Measurements from ENCODE around the gene NKD2. TPM values are rescaled to one million over a fixed set of nuclear protein-coding genes. Genes with fewer than 3 reads are reported as not detected.

Gene NKD2
- polyA plus RNA-seq, 1 donor (not counting 4 experiments of a cell fraction or from before 2014, with no cell fraction given), result not detected

DNA sequence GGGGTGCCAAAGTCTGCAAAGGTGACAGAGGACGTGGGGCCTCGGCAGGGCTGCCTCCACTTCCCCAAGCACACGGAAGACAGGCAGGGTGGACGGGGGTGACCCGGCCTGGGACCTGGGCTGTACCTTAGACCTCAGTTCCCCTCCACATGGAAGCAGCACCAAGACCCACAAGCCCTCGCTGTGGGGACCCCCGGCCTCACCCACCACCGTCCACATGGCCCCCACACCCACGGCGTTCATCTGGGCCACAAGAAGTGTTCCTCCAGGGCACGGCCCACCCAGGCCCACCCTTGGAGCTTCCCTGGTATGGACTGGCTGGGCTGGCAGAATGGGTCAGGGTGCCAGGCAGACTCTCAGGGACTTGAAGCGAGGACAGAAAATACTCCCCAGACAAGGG is 45.8 kb upstream of the NKD2 start:
- H3K4me1 ChIP-seq (ENCODE audit: control insufficient read depth, extremely low read depth, insufficient read depth, low read length), result no peaks in the 10 kb centered on the region
- H3K36me3 ChIP-seq (ENCODE audit: control insufficient read depth in 2 of 2, extremely low read depth in 1 of 2, insufficient read depth in 2 of 2, low read length in 2 of 2), result no peaks in the 10 kb centered on the region
- DNase-seq (ENCODE audit: low read depth, low spot score) (no peak), FAIRE-seq (no peak)
- H4K20me1 ChIP-seq (ENCODE audit: control insufficient read depth, extremely low read depth, insufficient read depth, low read length), result no peaks in the 10 kb centered on the region
- dilution Hi-C loops (cut with MboI; ENCODE audit: extremely low pct_ligation_motif_present, low sequenced_read_pairs), result no loop called here
- H3K79me2 ChIP-seq (ENCODE audit: control insufficient read depth, insufficient read depth, low read length), result no peaks in the 10 kb centered on the region
- no peak overlapping the region for H3K4me3 ChIP-seq (ENCODE audit: control insufficient read depth in 2 of 3, extremely low read depth in 1 of 3, insufficient read depth in 2 of 3, low read depth in 1 of 3, low read length in 3 of 3)
- TF ChIP-seq CTCF (optimal IDR thresholded peaks at IDR 0.05 in 1 of 3, IDR thresholded peaks at IDR 0.05 in 1 of 3, conservative IDR thresholded peaks at IDR 0.05 in 1 of 3; ENCODE audit: extremely low read depth in 1 of 3, insufficient read depth in 2 of 3, low read length in 3 of 3), result no peak
- TF ChIP-seq EZH2 (IDR thresholded peaks at IDR 0.05; ENCODE audit: low read length), result no peak
- no peaks in the 10 kb centered on the region for H3K9me3 ChIP-seq (ENCODE audit: control insufficient read depth, low read depth, low read length)
- peaks cover 13% of the 10 kb centered on the region for H3K27me3 ChIP-seq (ENCODE audit: control insufficient read depth, extremely low read depth, insufficient read depth, low read length)
- H3K4me2 ChIP-seq (ENCODE audit: control insufficient read depth, extremely low read depth, insufficient read depth, low read depth, low read length), result no peak overlapping the region
- no peaks in the 10 kb centered on the region for H3K9me1 ChIP-seq (ENCODE audit: control insufficient read depth, extremely low read depth, insufficient read depth, low read length)
- H3K9ac ChIP-seq (ENCODE audit: control insufficient read depth, extremely low read depth, insufficient read depth, low read length), result no peak overlapping the region
- no peak overlapping the region for H2AFZ ChIP-seq (ENCODE audit: control insufficient read depth, low read length)
- H3K27ac ChIP-seq (ENCODE audit: control insufficient read depth, insufficient read depth, low read length), result no peak overlapping the region

- Histone ChIP-seq H2AFZ (ENCODE audit: control insufficient read depth, low read length) (no peak overlapping the region), H3K4me2 (ENCODE audit: control insufficient read depth, extremely low read depth, insufficient read depth, low read depth, low read length) (no peak overlapping the region), H4K20me1 (ENCODE audit: control insufficient read depth, extremely low read depth, insufficient read depth, low read length) (no peaks in the 10 kb centered on the region), H3K79me2 (ENCODE audit: control insufficient read depth, insufficient read depth, low read length) (no peaks in the 10 kb centered on the region), H3K9me3 (ENCODE audit: control insufficient read depth, low read depth, low read length) (no peaks in the 10 kb centered on the region), H3K27ac (ENCODE audit: control insufficient read depth, insufficient read depth, low read length) (no peak overlapping the region), H3K27me3 (ENCODE audit: control insufficient read depth, extremely low read depth, insufficient read depth, low read length) (peaks cover 13% of the 10 kb centered on the region), H3K36me3 (ENCODE audit: control insufficient read depth in 2 of 2, extremely low read depth in 1 of 2, insufficient read depth in 2 of 2, low read length in 2 of 2) (no peaks in the 10 kb centered on the region), H3K4me1 (ENCODE audit: control insufficient read depth, extremely low read depth, insufficient read depth, low read length) (no peaks in the 10 kb centered on the region), H3K9me1 (ENCODE audit: control insufficient read depth, extremely low read depth, insufficient read depth, low read length) (no peaks in the 10 kb centered on the region), H3K4me3 (ENCODE audit: control insufficient read depth in 2 of 3, extremely low read depth in 1 of 3, insufficient read depth in 2 of 3, low read depth in 1 of 3, low read length in 3 of 3) (no peak overlapping the region), H3K9ac (ENCODE audit: control insufficient read depth, extremely low read depth, insufficient read depth, low read length) (no peak overlapping the region)
- FAIRE-seq (no peak), DNase-seq (ENCODE audit: low read depth, low spot score) (no peak)
- TF ChIP-seq EZH2 (IDR thresholded peaks at IDR 0.05; ENCODE audit: low read length), result no peak
- TF ChIP-seq CTCF (optimal IDR thresholded peaks at IDR 0.05 in 1 of 3, IDR thresholded peaks at IDR 0.05 in 1 of 3, conservative IDR thresholded peaks at IDR 0.05 in 1 of 3; ENCODE audit: extremely low read depth in 1 of 3, insufficient read depth in 2 of 3, low read length in 3 of 3), result no peak
- dilution Hi-C loops (cut with MboI; ENCODE audit: extremely low pct_ligation_motif_present, low sequenced_read_pairs), result no loop called here
Measured at GRCh38 chr5:963310-963672, 45.3 kb upstream of the NKD2 start.
